Central memory CD4-positive, alpha-beta T cell (primary cell): Measurements from ENCODE around the gene S100A2.
"Not testable (repeated sequence)": the region's sequence is repeated elsewhere in the genome, so short reads cannot be mapped to it uniquely, and the experiment has no call there.

Source experiments
- DNase-seq: peaks from one replicate; pipeline ENCODE4 v3.0.0; 2022

S100A2 gene

DNA sequence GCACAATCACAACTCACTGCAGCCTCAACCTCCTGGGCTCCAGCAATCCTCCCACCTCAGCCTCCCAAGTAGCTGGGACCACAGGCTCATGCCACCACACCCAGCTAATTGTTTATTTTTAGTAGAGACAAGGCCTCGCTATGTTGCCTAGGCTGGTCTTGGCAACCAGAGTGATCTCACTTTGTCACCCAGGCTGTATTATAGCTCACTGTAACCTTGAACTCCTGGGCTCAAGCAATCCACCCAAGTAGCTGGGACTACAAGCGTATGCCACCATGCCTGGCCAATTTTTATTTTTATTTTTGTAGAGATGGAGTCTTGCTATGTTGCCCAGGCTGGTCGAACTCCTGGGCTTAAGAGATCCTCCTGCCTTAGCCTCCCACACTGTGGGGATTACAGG is 3.6 kb downstream of the S100A2 start:
- not testable (repeated sequence) for DNase-seq

DNA sequence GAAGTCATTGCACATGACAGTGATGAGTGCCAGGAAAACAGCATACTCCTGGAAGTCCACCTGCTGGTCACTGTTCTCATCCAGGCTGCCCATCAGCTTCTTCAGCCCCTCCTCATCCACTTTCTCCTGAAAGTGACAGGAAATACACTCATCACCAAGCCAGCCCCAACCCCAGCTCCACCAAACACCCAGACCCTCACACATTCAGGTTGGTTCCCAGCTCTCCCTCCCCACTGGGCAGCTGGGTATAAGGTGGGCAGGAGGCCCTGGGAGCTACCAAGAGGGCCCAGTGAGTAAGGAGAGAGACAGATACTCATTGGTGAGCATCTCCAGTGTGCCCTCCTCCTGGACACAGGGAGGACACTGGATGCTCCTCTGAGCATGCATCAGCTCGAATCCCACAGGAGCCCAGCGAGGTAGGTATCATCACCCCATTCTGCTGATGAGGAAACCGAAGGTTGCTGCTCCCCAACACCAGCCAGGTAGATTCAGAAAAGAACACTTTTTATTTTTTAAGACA is 4.1 kb downstream of the S100A2 start:
- no peak for DNase-seq

DNA sequence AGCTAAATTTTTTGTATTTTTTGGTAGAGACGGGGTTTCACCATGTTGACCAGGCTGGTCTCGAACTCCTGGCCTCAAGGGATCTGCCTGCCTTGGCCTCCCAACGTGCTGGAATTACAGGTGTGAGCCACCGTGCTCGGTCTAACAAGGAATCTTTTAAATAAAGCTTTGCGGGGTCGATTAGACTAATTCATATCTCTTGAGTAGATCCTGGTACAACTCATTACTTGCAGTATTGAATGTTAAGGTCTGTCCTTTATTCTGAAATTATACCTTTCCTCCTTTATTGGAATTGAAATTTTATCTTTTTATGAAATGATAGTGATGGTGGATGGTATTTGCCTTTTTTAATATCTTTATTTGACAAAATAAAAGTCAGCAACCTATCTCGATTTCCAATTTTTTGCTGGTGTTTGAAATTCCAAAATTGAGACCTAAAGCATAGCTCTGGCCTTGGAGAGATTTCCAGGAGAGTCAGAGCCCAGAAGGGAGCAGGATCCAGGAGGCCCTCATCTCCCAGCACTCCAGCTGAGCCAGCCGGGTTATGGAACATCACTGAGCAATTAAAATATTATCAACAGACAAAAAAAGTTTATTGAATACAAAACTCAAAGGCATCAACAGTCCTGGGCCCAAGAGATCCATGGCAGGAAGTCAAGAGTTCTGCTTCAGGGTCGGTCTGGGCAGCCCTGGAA is 4.7 kb downstream of the S100A2 start:
- DNase-seq, result no peak

- no peak for DNase-seq
These were observed 5.4 kb downstream of the S100A2 start for GRCh38 chr1:153560241-153560640.

GRCh38 chr1:153557877-153558276 is 7.8 kb downstream of the S100A2 start:
- no peak for DNase-seq

- DNase-seq, result no peak
These were observed 9.3 kb downstream of the S100A2 start for GRCh38 chr1:153556348-153556747.

DNA sequence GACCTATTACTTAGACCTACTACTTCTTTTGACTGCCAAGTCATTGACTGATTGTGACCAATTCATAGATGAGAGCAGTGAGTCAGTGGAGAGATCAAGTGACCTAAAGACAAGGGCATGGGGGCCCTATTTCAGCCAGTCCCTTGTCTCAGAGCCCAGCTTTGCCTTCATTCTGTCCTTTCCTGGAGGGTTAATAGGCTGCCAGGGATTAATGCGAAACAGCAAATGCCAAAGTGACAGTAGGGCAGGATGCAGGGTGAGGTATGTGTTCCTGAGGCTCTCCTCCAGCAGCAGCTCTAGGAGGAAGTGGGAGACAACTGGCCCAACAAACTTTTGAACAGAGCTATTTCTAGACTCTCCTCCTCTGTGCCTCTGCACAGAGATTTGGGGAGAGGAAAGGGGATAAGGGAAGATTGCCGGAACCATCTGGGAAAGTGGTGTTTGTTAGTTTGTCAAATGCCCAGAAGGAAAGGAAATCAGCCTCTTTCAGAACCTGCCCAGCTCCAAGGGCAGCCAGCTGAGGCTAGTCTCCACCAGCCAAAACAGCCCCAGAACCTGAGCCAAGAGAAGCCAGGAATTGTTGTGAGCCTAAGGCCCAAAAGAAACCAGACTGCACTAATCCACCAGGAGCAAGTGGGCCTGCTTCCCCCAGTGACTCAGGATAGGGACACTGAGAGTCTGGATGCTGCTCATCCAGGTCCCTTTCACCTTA is 11.7 kb downstream of the S100A2 start:
- no peak for DNase-seq

DNA sequence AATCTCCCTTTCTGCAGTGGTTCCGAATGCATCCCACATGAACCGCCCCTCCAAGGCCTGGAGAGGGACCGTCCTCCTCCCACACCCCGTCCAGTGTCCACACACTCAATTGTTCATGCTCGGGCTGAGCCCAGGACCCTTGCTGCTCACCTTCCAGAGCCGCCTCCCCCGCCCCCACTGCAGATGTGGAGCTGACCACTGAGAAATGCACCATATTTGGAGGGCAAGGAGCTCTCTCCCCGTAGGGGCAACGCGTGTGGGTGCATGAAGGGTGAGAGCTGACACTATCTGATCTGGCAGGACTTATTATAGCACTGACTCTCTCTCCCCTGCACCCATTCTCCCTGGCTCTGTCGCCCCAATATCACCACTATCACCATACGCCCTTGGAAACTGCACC is 12.5 kb downstream of the S100A2 start:
- no peak for DNase-seq

GRCh38 chr1:153552335-153552734 is 13.3 kb downstream of the S100A2 start:
- no peak for DNase-seq

DNA sequence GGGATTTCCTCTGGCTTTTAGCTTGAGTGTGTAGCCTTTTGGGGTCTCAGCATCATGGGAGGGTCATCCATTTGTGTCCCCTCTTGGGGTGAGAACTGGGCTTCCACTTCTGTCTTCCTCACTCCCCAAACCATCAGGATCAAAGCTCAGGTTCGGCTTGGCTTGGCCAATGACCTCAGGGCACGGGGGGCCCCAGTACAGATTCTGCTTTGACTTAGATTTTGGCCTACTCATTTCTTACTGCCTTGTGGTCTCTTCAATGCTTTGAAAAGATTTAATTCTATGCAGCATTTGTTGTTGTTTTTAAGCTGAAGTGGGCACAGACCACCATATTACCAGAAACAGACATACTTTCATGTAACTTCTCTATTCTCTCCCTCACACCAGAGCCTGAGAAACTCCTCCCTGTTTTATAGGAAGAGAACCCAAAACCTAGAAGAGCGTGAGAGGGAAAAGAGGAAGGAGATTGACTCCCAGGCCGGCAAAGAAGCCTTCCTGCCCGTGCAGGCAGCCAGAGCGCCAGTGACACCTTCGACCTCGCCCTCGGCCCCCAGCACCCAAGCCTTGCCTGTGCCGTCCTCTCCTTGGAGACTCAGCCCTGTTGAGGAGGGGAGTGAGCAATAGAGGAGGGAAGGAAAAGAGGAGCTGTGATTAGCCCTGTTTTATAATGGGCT is 14.7 kb downstream of the S100A2 start:
- DNase-seq, result no peak

DNA sequence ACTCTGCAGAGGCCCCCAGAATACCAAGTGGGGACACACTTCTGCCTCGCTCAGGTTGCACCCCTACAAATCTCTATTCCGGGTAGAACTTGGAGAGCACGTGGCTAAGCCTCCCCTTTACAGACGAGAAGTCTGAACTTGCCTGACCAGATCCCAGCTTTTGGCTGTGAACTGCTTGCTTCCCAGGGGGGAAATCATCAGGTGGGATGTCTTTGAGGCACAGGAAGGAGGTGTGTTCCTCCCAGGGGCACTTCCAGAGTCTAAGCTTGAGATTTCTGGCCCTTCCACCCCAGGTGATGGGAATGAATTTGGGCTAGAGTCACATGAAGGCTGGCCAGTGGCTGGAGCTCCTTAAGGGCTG is 15.3 kb downstream of the S100A2 start:
- DNase-seq, result no peak

- no peak for DNase-seq
These were observed 15.8 kb downstream of the S100A2 start for GRCh38 chr1:153549741-153550397.

- no peak for DNase-seq
These were observed 16.6 kb downstream of the S100A2 start, which contains the start of gene S100A3 for GRCh38 chr1:153548722-153549688. S100A3 (minus strand) TSS chr1:153549258; CDS start chr1:153548485, 773 bp downstream.

GRCh38 chr1:153547560-153548551 is 17.8 kb downstream of the S100A2 start:
- DNase-seq, result no peak

GRCh38 chr1:153546796-153547559 is 18.7 kb downstream of the S100A2 start:
- no peak for DNase-seq

- DNase-seq, result no peak
These were observed 19.3 kb downstream of the S100A2 start for GRCh38 chr1:153546371-153546770.

GRCh38 chr1:153545067-153546055 is 20.3 kb downstream of the S100A2 start, which contains the start of gene S100A4:
S100A4 (minus strand) TSS chr1:153545806; CDS start chr1:153544794, 1,012 bp downstream.
- DNase-seq, result peak; percentile 87

DNA sequence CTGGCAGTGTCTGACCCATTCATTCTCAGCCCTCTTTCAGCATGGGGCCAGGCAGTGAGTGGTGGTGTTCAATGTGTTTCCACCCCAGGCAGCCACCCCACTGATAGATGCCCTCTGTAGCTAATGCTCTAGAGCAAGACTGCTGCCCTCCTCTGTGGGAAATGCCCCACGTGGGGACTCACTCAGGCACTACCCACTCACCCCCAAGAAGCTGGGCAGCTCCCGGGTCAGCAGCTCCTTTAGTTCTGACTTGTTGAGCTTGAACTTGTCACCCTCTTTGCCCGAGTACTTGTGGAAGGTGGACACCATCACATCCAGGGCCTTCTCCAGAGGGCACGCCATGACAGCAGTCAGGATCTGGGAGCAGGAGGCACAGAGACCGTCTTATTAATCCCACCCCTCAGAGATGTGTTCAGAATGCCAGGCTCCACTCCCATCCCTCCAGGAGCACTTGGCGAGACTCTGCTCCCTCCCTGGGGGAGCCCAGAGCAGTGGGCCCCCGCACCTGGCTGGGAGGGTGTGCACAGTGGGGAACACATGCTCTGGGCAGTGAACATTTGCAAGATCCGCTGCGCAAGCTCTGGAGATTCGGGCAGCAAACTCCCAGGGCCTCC is 21.1 kb downstream of the S100A2 start:
- no peak for DNase-seq
